ENCODE results near the gene KIFC1.

Gene KIFC1

DNA sequence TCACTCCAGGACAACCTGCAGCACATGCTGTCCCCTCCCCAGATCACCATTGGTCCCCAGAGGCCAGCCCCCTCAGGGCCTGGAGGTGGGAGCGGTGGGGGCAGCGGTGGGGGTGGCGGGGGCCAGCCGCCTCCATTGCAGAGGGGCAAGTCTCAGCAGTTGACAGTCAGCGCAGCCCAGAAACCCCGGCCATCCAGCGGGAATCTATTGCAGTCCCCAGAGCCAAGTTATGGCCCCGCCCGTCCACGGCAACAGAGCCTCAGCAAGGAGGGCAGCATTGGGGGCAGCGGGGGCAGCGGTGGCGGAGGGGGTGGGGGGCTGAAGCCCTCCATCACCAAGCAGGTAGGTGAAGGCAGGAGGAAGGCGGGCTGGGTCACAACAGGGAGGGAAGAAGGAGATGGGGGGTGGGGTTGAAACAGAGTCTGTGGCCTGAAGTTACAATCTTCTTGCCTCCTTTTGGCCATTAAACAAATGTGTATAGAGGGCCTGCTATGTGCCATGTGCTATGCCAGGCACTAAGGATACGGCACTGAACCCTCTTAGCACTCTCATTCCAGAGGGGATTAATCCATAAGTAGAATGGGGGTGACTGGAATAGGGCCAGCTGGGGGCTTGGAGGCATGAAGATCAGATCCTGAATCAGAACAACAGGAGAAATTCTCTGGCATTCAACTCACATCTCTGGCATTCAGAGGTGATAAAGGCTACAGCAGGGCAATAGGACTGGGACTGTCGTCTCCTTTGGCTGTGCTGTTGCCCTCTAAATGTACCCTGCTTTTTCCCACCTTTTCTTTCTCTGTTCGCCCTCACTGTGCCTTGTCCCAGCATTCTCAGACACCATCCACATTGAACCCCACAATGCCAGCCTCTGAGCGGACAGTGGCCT lies 52.2 kb downstream of the KIFC1 start:
- no peak for DNase-seq

DNA sequence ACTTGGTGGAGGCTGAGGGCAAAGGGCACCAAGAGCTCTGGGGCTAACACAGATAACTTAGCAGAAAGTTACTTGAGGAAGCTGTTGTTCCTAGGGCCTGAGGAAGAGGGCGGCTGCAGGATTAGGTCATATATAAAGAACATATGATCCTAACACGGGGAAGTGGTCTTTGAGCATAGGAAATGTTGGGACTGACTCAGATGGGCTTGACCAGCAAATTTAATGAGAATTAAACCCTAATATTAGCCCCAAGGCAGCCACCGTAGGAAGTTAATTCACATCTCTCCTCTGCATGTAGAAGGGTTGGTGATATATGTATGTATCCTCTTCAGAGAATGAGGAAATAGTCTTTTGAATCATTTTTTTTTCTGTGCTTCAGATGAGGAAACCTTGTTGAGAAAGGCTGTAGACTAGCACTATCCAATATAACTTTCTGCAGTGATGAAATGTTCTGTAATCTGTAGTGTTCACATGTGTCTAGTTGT lies 53.5 kb downstream of the KIFC1 start:
- DNase-seq = no peak

DNA sequence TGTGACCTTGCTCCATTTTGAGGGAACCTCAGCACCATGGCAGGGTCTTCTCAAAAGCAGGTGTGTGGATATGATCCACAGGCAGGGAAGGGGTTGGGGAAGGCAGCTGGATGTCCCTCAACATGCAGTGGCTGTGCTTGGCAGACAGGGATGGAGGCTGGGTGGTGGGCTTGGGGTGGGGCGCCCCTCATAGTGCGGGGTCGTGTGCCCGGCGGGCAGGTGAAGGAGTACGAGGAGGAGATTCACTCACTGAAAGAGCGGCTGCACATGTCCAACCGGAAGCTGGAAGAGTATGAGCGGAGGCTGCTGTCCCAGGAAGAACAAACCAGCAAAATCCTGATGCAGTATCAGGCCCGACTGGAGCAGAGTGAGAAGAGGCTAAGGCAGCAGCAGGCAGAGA lies 54.7 kb downstream of the KIFC1 start:
- DNase-seq = no peak

DNA sequence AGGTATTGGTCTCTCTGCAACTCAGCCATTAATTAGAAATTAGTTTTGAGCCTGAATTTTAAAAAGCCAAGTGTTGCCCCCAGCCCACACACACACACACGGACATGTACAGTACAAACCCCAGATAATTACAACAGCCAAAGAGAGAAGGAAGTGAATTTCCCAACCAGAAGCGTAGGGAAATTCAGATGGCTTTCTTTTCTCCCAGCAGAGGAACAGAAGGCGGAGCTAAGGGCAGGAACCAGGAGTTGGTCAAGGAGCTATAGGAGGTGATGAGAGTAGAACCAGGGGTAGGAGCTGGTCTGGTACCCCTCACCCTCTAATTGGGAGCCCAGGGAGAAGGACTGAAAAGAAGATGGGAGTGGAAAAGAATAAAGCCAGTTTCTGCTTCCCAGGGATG lies 58.8 kb downstream of the KIFC1 start:
- no peak for DNase-seq

DNA sequence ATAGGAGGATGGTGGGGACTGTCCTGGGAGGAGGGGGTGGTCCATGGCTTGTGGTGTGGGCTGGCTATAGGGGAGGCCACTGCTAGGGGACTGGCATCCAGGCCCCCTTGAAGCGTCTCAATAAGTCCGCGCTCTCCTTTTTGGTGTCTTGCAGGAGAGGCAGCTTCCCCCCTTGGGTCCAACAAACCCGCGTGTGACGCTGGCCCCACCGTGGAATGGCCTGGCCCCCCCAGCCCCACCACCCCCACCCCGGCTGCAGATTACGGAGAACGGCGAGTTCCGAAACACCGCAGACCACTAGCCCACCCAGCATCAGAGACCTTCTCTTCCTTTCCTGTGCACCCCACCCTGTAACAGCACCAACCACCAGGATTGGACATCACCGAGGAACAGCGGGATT lies 60.0 kb downstream of the KIFC1 start:
- DNase-seq = no peak

DNA sequence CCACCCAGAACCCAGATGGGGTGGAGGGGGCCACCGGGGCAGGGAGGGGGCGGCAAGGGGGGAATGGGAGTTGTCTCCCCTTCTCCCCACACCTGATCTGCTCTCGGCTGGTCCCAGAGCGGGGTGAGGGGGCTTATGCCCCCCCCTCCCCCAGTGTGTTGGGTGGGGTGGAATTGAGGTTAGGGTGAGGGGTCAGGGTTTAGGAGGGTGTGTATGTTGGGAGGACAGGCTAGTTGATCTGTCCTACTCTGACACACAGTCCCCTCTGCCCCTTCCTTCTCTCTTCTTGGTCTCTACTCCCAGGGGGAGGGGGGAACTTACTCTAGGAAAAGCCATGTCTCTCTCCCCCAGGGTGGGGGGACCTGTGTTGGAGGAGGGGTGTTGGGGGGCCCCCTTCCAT lies 60.9 kb downstream of the KIFC1 start:
- no peak for DNase-seq

DNA sequence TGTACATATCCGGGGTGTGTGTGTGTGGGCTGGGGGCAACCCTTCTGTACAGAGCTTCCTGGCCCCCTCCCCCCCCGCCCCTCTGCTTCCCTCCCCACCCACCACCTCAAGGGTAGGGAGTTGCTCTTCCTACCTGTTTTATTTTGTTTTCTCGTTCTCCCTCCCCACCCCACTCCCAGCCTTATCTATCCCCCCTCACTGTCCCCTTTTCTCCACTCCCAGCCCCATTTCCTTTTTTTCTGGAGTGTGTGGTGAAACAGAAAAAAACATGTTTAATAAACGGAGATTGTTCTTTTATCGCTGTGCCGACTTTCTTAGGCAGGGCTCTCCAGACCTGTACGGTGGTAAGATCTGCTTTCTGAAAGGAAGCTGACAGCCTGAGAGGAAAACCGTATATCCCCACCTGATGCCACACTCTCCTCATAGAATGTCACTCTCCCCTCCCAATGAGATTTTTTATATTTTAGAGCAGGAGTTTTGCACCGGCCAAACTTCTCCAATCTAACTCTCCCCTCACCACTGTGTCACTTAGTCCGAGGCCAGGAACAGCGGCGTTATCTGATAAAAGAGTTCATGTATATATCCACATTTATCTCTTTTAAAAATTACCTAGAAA lies 61.9 kb downstream of the KIFC1 start:
- peak in 1 of 5 experiments; percentile 25 for DNase-seq

DNA sequence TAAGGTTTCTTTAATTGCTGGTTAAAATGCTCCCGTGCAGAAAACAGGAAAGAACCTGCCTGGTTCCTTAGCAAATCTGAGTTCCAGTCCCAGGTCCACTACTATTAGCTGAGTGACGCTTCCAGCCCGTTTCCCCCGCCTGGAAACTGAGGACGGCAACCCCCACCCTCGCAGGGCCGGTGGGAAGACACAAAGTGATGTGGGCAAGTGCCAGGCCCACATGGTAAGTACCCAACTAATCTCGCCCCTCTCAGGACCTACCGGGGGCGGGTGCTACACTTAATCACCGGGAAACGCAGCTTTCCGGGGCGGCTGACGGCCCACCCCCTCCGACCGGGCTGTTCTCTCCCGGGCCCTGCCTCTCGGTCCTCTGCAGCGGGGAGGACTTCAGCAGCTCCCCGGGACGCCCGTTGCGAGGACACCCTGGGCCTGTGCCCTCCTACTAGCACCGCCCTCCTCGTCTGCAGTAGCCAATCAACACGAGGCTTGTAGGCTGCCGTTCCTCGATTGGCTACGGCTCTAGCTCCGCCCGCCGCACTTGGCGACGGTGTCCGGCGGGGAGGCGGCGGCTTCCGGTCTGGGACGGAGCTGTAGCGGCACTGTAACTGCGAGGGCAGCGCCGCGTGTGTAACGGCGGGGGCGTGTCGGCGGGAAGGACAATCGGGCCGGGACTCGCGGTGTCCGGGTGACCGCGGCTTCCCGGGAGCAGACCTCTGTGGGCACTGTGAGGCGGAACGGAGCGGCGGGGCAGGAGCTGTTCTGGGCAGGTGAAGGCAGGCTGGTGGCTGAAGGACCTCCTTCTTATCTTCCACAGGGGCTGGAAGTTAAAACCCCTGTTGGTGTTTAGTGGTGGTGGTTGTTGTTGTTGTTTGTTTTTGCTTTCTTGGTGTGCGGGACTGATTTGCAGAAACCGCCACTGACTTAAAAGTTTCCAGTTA lies 62.7 kb downstream of the KIFC1 start, which contains the start of gene ZBTB9:
TSS of gene ZBTB9 (plus strand) at position 568 of the 938 bp plus-strand sequence. CDS start 525 bp downstream, outside the sequence.
- peak; percentile 84 to 96 (median 91) for DNase-seq

DNA sequence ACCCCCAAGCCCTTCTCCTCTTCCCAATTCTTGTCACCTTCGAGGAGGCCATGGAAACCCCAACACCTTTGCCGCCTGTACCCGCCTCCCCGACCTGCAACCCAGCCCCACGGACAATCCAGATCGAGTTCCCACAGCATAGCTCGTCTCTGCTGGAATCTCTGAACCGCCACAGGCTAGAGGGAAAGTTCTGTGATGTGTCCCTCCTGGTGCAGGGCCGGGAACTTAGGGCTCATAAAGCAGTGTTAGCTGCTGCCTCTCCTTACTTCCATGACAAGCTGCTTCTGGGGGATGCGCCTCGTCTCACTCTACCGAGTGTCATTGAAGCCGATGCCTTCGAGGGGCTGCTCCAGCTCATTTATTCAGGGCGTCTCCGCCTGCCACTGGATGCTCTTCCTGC lies 63.4 kb downstream of the KIFC1 start:
- DNase-seq = no peak

DNA sequence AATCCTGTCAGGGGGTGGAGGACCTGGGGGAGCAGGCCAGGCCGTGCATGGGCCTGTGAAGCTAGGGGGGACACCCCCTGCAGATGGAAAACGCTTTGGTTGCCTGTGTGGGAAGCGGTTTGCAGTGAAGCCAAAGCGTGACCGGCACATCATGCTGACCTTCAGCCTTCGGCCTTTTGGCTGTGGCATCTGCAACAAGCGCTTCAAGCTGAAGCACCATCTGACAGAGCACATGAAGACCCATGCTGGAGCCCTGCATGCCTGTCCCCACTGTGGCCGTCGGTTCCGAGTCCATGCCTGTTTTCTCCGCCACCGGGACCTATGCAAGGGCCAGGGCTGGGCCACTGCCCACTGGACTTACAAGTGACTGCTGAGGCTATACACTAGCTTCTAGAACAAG lies 64.5 kb downstream of the KIFC1 start:
- no peak for DNase-seq

DNA sequence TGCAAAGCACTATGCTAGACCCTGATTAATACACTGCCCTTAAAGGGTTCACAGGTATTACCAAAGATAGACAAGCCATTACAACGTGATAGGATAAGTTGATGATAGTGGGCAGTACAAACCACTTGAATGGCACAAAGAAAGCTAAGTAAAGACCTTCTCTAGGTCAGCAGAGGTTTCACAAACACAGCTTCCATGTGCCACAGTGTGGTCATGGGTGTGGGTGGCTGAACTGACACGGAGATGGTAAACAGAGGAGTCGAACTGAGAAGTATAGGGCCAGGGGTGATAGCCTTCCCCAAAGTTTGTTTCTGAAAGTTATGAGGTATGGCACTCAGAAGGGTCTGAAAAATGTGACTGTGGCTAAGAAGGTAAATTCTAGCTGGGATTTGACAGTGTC lies 67.1 kb downstream of the KIFC1 start:
- no peak for DNase-seq

DNA sequence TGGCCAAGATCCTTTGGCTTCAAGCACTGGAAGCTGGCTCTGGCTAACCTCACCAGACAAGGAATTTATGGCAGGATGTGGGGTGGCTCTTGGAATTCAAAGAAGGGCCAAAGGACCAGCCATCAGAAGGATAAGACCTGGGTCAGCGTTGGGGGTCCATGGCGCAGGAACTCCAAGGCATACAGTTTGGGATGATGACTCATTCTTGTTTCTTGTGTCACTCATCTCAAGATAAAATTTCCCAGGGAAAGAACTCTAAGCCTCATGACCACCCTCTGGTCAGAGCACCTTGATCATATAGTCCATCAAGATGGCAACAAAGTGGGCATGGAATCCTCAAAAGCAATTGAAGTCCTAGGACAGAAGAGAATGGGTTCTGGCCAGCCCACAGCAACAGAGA lies 67.6 kb downstream of the KIFC1 start:
- no peak for DNase-seq

Data from T-helper 2 cell (primary cell).